GM23248 (cell line): Measurements from ENCODE around the gene UBAC1. TPM values are rescaled to one million over a fixed set of nuclear protein-coding genes. Genes with fewer than 3 reads are reported as not detected.
"Not testable (repeated sequence)": the region's sequence is repeated elsewhere in the genome, so short reads cannot be mapped to it uniquely, and the experiment has no call there.

Source experiments
- DNase-seq: peaks from one replicate; pipeline ENCODE4 v3.0.0-alpha.2; 2015
- H2AFZ ChIP-seq: fragments of 200-600 bp; sonication (generic); 2 replicates; pipeline ENCODE4 v1.6.1; 2016; ENCODE audit warnings: antibody characterized with exemption
- H3F3A ChIP-seq: fragments of 200-600 bp; sonication (generic); 2 replicates; pipeline ENCODE4 v1.6.1; 2016; ENCODE audit warnings: mild to moderate bottlenecking, antibody characterized with exemption, mixed run types; ENCODE audit not compliant: insufficient read depth
- H3K27ac ChIP-seq: fragments of 200-600 bp; sonication (generic); 2 replicates; pipeline ENCODE4 v1.5.1; 2016; ENCODE audit warnings: mild to moderate bottlenecking
- H3K27me3 ChIP-seq: fragments of 200-600 bp; sonication (generic); replicated peaks from 2 replicates; pipeline ENCODE4 v1.6.1; 2016; ENCODE audit warnings: mild to moderate bottlenecking; ENCODE audit not compliant: insufficient read depth
- H3K36me3 ChIP-seq: fragments of 200-600 bp; sonication (generic); 2 replicates; pipeline ENCODE4 v1.6.1; 2016; ENCODE audit warnings: low read depth, mild to moderate bottlenecking
- H3K4me1 ChIP-seq: fragments of 200-600 bp; sonication (generic); 2 replicates; pipeline ENCODE4 v1.6.1; 2016; ENCODE audit warnings: mild to moderate bottlenecking; ENCODE audit not compliant: insufficient read depth
- H3K4me2 ChIP-seq: fragments of 200-600 bp; sonication (generic); one replicate; pipeline ENCODE4 v1.6.1; 2016; ENCODE audit warnings: mild to moderate bottlenecking; ENCODE audit not compliant: unreplicated experiment
- H3K4me3 ChIP-seq: fragments of 200-600 bp; sonication (generic); 2 replicates; pipeline ENCODE4 v1.5.1; 2016; ENCODE audit warnings: mild to moderate bottlenecking
- H3K79me2 ChIP-seq: fragments of 200-600 bp; sonication (generic); 2 replicates; pipeline ENCODE4 v1.6.1; 2016; ENCODE audit warnings: mild to moderate bottlenecking; ENCODE audit not compliant: insufficient read depth
- H3K9ac ChIP-seq: fragments of 200-600 bp; sonication (generic); 2 replicates; pipeline ENCODE4 v1.6.1; 2016; ENCODE audit warnings: mild to moderate bottlenecking
- H3K9me2 ChIP-seq: fragments of 200-600 bp; sonication (generic); 2 replicates; pipeline ENCODE4 v1.6.1; 2016; ENCODE audit warnings: mixed run types, mild to moderate bottlenecking, moderate library complexity; ENCODE audit not compliant: insufficient read depth
- H3K9me3 ChIP-seq: fragments of 200-600 bp; sonication (generic); one replicate; pipeline ENCODE4 v1.6.1; 2017; ENCODE audit warnings: low read depth
- H4K20me1 ChIP-seq: fragments of 200-600 bp; sonication (generic); 2 replicates; pipeline ENCODE4 v1.6.0; 2016; ENCODE audit not compliant: insufficient read depth
- EZH2 ChIP-seq: fragments of 200-600 bp; sonication (generic); IDR thresholded peaks from 2 replicates; pipeline ENCODE4 v1.6.1; 2018; ENCODE audit warnings: antibody characterized with exemption, mild to moderate bottlenecking; ENCODE audit not compliant: insufficient read depth, poor library complexity, severe bottlenecking
- EZH2phosphoT487 ChIP-seq: fragments of 200-600 bp; sonication (generic); IDR thresholded peaks from 2 replicates; pipeline ENCODE4 v1.6.1; 2018; ENCODE audit warnings: antibody characterized with exemption, moderate library complexity, mild to moderate bottlenecking, low read depth; ENCODE audit not compliant: insufficient read depth
- WGBS, 2 experiments: methylation state at CpG; one replicate each; pipeline ENCODE4 v1.1.6; 2015 to 2017; ENCODE audit warnings: low lambda C conversion rate in 2 of 2, low coverage in 1 of 2; ENCODE audit errors: missing lambda C conversion rate in 2 of 2; 5-methylcytosine and 5-hydroxymethylcytosine counted together
- in situ Hi-C: fragments of 300-500 bp; cut with MboI; formaldehyde crosslinking; loops from 2 replicates; pipeline ENCODE4 v1.15.0; 2020
- polyA plus RNA-seq: library from polyadenylated mRNA; unstranded; fragments of >200 nt; fragmentation: Nextera tagmentation; extraction: Ambion mirVana; gene quantifications from 2 replicates; pipeline ENCODE4 v1.2.1, GENCODE V29; 2016
- total RNA-seq: library from RNA; depleted of rRNA; stranded (reverse); fragments of >200 nt; shearing (Covaris generic); gene quantifications from 2 replicates; pipeline ENCODE4 v1.2.3, GENCODE V29; 2014

UBAC1 gene
- total and polyA plus RNA-seq, 2 experiments from 2014 or later = 29.4 to 45.9 TPM

- WGBS, 2 experiments = 93 to 96% methylated on average over 11 to 14 of the region's 14 CpGs
- Histone ChIP-seq H3K27ac (no peak overlapping the region), H3K27me3 (no peaks in the 10 kb centered on the region), H4K20me1 (no peaks in the 10 kb centered on the region), H2AFZ (no peak overlapping the region), H3K9ac (no peak overlapping the region), H3K36me3 (peaks cover 4% of the 10 kb centered on the region; the same call in 1 of the 2 replicates), H3K4me1 (no peaks in the 10 kb centered on the region), H3K4me3 (no peak overlapping the region), H3K9me2 (no peaks in the 10 kb centered on the region), H3K9me3 (no peaks in the 10 kb centered on the region), H3F3A (no peaks in the 10 kb centered on the region), H3K79me2 (no peaks in the 10 kb centered on the region), H3K4me2 (no peak overlapping the region)
- TF ChIP-seq EZH2 (no peak), EZH2phosphoT487 (no peak)
- in situ Hi-C loops = no loop called here
- DNase-seq = no peak
These were observed 14.7 kb downstream of the UBAC1 start for GRCh38 chr9:135946392-135946994.

DNA sequence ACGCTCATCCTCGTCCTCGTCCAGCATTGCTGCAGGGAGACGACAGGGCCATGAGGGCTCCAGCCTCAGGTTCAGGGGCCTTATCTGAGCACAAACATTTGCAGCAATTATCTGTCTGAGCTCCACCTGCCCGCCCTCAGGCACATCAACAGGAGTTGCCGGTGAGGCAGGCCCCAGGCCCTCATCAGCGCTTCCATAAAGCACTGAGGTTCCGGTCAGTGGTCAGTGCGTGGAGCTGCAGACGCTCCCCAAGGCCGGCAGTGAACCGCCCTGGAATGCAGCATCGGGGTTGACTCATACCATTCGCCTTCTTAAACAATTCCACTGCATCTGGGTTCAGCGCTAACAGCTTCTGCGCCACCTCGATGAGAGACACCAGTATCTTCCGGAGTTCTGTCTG lies 15.2 kb downstream of the UBAC1 start:
- Histone ChIP-seq H3K79me2 (no peaks in the 10 kb centered on the region), H3K9me2 (no peaks in the 10 kb centered on the region), H2AFZ (no peak overlapping the region), H3K27me3 (no peaks in the 10 kb centered on the region), H3K9ac (no peak overlapping the region), H3K9me3 (no peaks in the 10 kb centered on the region), H3K4me3 (no peak overlapping the region), H3K36me3 (peaks cover 4% of the 10 kb centered on the region; the same call in 1 of the 2 replicates), H3F3A (no peaks in the 10 kb centered on the region), H3K4me2 (no peak overlapping the region), H3K4me1 (no peaks in the 10 kb centered on the region), H4K20me1 (no peaks in the 10 kb centered on the region), H3K27ac (no peak overlapping the region)
- in situ Hi-C loops = no loop called here
- no peak for TF ChIP-seq EZH2
- no peak for TF ChIP-seq EZH2phosphoT487
- no peak for DNase-seq
- 92 to 100% methylated on average over 18 of the region's 18 CpGs for WGBS, 2 experiments

DNA sequence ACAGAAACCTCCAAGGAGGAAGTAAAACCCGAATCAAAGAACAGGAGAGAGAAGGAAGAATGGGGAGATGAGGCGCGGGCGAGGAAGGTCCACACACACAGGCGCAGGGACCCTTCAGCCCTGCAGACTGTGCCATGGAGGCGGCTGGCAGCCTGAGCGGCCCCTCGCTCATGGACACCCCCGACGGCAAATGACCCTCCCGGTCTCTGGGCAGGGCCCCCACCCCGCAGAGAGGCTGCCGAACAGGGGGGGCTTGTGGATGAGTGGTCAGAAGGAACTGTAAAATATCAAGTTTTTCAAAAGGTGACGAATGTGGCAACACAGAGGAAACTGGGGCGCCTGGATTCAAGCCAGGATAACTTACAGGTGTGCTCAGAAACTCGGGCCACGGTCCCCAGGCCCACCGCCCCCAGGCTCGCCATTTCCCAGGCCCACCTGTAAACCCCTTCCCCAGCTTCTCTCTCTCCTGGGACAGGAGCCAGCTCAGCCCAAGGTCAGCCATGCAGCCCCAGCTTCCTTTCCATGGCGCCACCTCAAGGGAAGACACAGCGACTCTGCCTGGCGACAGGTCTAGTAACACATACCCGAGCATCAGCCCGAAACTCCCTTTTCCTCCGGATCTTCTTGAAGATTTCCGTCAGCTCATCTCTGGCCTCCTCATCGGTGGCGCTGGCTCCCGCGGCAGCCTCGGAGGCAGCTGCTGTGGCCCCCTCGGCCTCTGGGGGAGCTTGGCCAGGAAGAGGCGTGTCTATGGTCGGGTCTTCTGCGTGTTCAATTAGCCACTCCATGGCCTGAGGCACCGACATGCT lies 16.5 kb downstream of the UBAC1 start:
- Histone ChIP-seq H3K4me1 (no peaks in the 10 kb centered on the region), H3K4me2 (no peak overlapping the region), H3K27ac (no peak overlapping the region), H3F3A (no peaks in the 10 kb centered on the region), H4K20me1 (no peaks in the 10 kb centered on the region), H3K27me3 (no peaks in the 10 kb centered on the region), H2AFZ (no peak overlapping the region), H3K36me3 (peaks cover 4% of the 10 kb centered on the region; the same call in 1 of the 2 replicates), H3K9me2 (no peaks in the 10 kb centered on the region), H3K9ac (no peak overlapping the region), H3K79me2 (no peaks in the 10 kb centered on the region), H3K9me3 (no peaks in the 10 kb centered on the region), H3K4me3 (no peak overlapping the region)
- DNase-seq = no peak
- TF ChIP-seq EZH2 (no peak), EZH2phosphoT487 (no peak)
- 93% methylated on average over 25 to 36 of the region's 36 CpGs for WGBS, 2 experiments
- in situ Hi-C loops = no loop called here

DNA sequence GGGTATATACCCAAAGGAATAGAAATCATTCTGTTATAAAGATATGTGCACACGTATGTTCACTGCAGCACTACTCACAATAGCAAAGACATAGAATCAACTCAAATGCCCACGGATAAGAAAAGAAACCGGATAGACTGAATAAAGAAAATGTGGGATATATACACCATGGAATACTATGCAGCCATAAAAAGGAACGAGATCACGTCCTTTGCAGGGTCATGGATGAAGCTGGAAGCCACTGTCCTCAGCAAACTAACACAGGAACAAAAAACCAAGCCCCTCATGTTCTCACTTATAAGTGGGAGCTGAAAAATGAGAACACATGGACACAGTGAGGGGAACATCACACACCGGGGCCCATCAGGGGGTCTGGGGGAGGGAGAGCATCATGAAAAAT lies 17.6 kb downstream of the UBAC1 start:
- in situ Hi-C loops, H3K27ac ChIP-seq, H3K9me3 ChIP-seq, H3K4me1 ChIP-seq, H3K27me3 ChIP-seq, H2AFZ ChIP-seq, DNase-seq, H3K79me2 ChIP-seq, H3K4me3 ChIP-seq, H3K4me2 ChIP-seq, H3K36me3 ChIP-seq, H3K9ac ChIP-seq, H3K9me2 ChIP-seq, H4K20me1 ChIP-seq, H3F3A ChIP-seq: not testable (repeated sequence)
- WGBS, 2 experiments = 86 to 90% methylated on average over 6 of the region's 6 CpGs
